HEK293 (cell line): ENCODE measurements around the gene SH3GLB1.

ENCODE experiments used
- CTCF ChIA-PET: fragments of 350-600 bp; formaldehyde crosslinking; extraction: SDS; loops from one replicate; lab custom pipeline; 2021; ENCODE audit warnings: antibody characterized with exemption; lab: Yijun Ruan, JAX
- POLR2A ChIA-PET: fragments of 300-600 bp; formaldehyde crosslinking; extraction: SDS; loops from one replicate; lab custom pipeline; 2020; ENCODE audit warnings: antibody characterized with exemption, inconsistent platforms; lab: Yijun Ruan, JAX
- H3K27ac ChIP-seq: fragments of 200-500 bp; sonication (Bioruptor generic); 2 replicates; pipeline ENCODE4 v1.5.1; 2014; ENCODE audit warnings: low read depth, low read length, control low read depth, inconsistent platforms; ENCODE audit errors: extremely low read depth
- H3K36me3 ChIP-seq, 2 experiments: fragments of 200-500 bp in 1 of 2; sonication (Bioruptor generic) in 1 of 2; 1 replicate in 1 of 2; 2 replicates in 1 of 2; pipeline ENCODE4 v1.5.1; 2014 to 2017; ENCODE audit warnings: inconsistent platforms in 2 of 2, low read length in 2 of 2; ENCODE audit not compliant: control insufficient read depth in 2 of 2, insufficient read depth in 1 of 2
- H3K4me1 ChIP-seq: fragments of 200-500 bp; sonication (Bioruptor generic); 2 replicates; pipeline ENCODE4 v1.5.1; 2014; ENCODE audit warnings: mild to moderate bottlenecking, low read length, inconsistent platforms; ENCODE audit not compliant: control insufficient read depth, insufficient read depth
- H3K4me3 ChIP-seq: 2 replicates; pipeline ENCODE4 v1.5.1; 2011; ENCODE audit warnings: low read depth, mild to moderate bottlenecking, control low read depth, low read length, moderate library complexity
- H3K9me3 ChIP-seq: fragments of 200-500 bp; sonication (Bioruptor generic); 2 replicates; pipeline ENCODE4 v1.5.1; 2014; ENCODE audit warnings: low read depth, low read length, inconsistent platforms; ENCODE audit not compliant: control insufficient read depth, insufficient read depth
- BCL11B ChIP-seq: fragments of 450-650 bp; formaldehyde crosslinking; IDR thresholded peaks from 2 replicates; pipeline ENCODE4 v1.5.1; 2016; ENCODE audit warnings: low read depth, missing biosample characterization, missing genetic modification characterization
- FEZF1 ChIP-seq: fragments of 450-650 bp; formaldehyde crosslinking; IDR thresholded peaks from 2 replicates; pipeline ENCODE4 v1.5.1; 2016; ENCODE audit warnings: missing biosample characterization, missing genetic modification characterization
- HIC1 ChIP-seq: fragments of 450-650 bp; formaldehyde crosslinking; IDR thresholded peaks from 2 replicates; pipeline ENCODE4 v1.5.1; 2016; ENCODE audit warnings: missing biosample characterization, missing genetic modification characterization
- IKZF3 ChIP-seq: fragments of 450-650 bp; IDR thresholded peaks from 2 replicates; pipeline ENCODE4 v1.5.0; 2018; ENCODE audit warnings: missing biosample characterization, mild to moderate bottlenecking, missing genetic modification characterization, moderate library complexity
- KLF1 ChIP-seq: fragments of 450-650 bp; formaldehyde crosslinking; IDR thresholded peaks from 2 replicates; pipeline ENCODE4 v1.5.1; 2016; ENCODE audit warnings: missing biosample characterization, missing genetic modification characterization
- OVOL3 ChIP-seq: fragments of 450-650 bp; formaldehyde crosslinking; IDR thresholded peaks from 2 replicates; pipeline ENCODE4 v1.5.1; 2016; ENCODE audit warnings: missing biosample characterization, missing genetic modification characterization
- TCF7L2 ChIP-seq: IDR thresholded peaks from 2 replicates; pipeline ENCODE4 v1.6.1; 2011; ENCODE audit warnings: low read depth, mild to moderate bottlenecking, inconsistent platforms, low read length, moderate library complexity, borderline replicate concordance
- TRIM28 ChIP-seq: IDR thresholded peaks from 2 replicates; pipeline ENCODE4 v1.6.1; 2011; ENCODE audit warnings: low read length, control low read depth, borderline replicate concordance
- WT1 ChIP-seq: fragments of 450-650 bp; formaldehyde crosslinking; IDR thresholded peaks from 2 replicates; pipeline ENCODE4 v1.5.1; 2016; ENCODE audit warnings: missing biosample characterization, missing genetic modification characterization
- ZBTB17 ChIP-seq: fragments of 450-650 bp; formaldehyde crosslinking; IDR thresholded peaks from 2 replicates; pipeline ENCODE4 v1.5.1; 2016; ENCODE audit warnings: missing biosample characterization, missing genetic modification characterization
- ZBTB21 ChIP-seq: fragments of 450-650 bp; formaldehyde crosslinking; IDR thresholded peaks from 2 replicates; pipeline ENCODE4 v1.5.1; 2017; ENCODE audit warnings: missing biosample characterization, missing genetic modification characterization
- ZFP41 ChIP-seq: fragments of 450-650 bp; formaldehyde crosslinking; IDR thresholded peaks from 2 replicates; pipeline ENCODE4 v1.5.1; 2016; ENCODE audit warnings: missing biosample characterization, missing genetic modification characterization, borderline replicate concordance
- ZNF138 ChIP-seq: fragments of 450-650 bp; formaldehyde crosslinking; IDR thresholded peaks from 2 replicates; pipeline ENCODE4 v1.5.1; 2016; ENCODE audit warnings: missing biosample characterization, missing genetic modification characterization, borderline replicate concordance
- ZNF146 ChIP-seq: fragments of 450-650 bp; formaldehyde crosslinking; IDR thresholded peaks from 2 replicates; pipeline ENCODE4 v1.5.1; 2016; ENCODE audit warnings: missing biosample characterization, missing genetic modification characterization
- ZNF184 ChIP-seq: fragments of 450-650 bp; IDR thresholded peaks from 2 replicates; pipeline ENCODE4 v1.5.1; 2018; ENCODE audit warnings: missing biosample characterization, mild to moderate bottlenecking, missing genetic modification characterization
- ZNF211 ChIP-seq: fragments of 450-650 bp; formaldehyde crosslinking; IDR thresholded peaks from 2 replicates; pipeline ENCODE4 v1.5.1; 2016; ENCODE audit warnings: low read depth, missing biosample characterization, missing genetic modification characterization
- ZNF23 ChIP-seq: fragments of 450-650 bp; formaldehyde crosslinking; IDR thresholded peaks from 2 replicates; pipeline ENCODE4 v1.5.1; 2016; ENCODE audit warnings: missing biosample characterization, missing genetic modification characterization, borderline replicate concordance
- ZNF248 ChIP-seq: fragments of 450-650 bp; formaldehyde crosslinking; IDR thresholded peaks from 2 replicates; pipeline ENCODE4 v1.5.1; 2017; ENCODE audit warnings: missing biosample characterization, missing genetic modification characterization
- ZNF354C ChIP-seq: fragments of 450-650 bp; formaldehyde crosslinking; IDR thresholded peaks from 2 replicates; pipeline ENCODE4 v1.5.1; 2016; ENCODE audit warnings: missing biosample characterization, missing genetic modification characterization, low read depth, borderline replicate concordance
- ZNF404 ChIP-seq: fragments of 450-650 bp; formaldehyde crosslinking; IDR thresholded peaks from 2 replicates; pipeline ENCODE4 v1.5.1; 2017; ENCODE audit warnings: missing biosample characterization, missing genetic modification characterization
- ZNF488 ChIP-seq: fragments of 450-650 bp; formaldehyde crosslinking; IDR thresholded peaks from 2 replicates; pipeline ENCODE4 v1.5.1; 2016; ENCODE audit warnings: missing biosample characterization, missing genetic modification characterization
- ZNF580 ChIP-seq: fragments of 450-650 bp; formaldehyde crosslinking; IDR thresholded peaks from 2 replicates; pipeline ENCODE4 v1.5.1; 2016; ENCODE audit warnings: missing biosample characterization, missing genetic modification characterization
- ZNF658 ChIP-seq: fragments of 450-650 bp; formaldehyde crosslinking; IDR thresholded peaks from 2 replicates; pipeline ENCODE4; 2016; ENCODE audit warnings: missing biosample characterization, missing genetic modification characterization
- ZNF768 ChIP-seq: fragments of 450-650 bp; formaldehyde crosslinking; IDR thresholded peaks from 2 replicates; pipeline ENCODE4 v1.5.1; 2018; ENCODE audit warnings: missing biosample characterization, mild to moderate bottlenecking, missing genetic modification characterization

SH3GLB1 gene

GRCh38 chr1:86765073-86765472 lies 60.7 kb downstream of the SH3GLB1 start:
- TF ChIP-seq KLF1 (tag by site-specific recombination) (peak; percentile 80), ZNF354C (tag by site-specific recombination) (no peak), TCF7L2 (peak; percentile 53; the same call in 1 of the 2 replicates), ZNF658 (no peak), TRIM28 (peak; percentile 70; the same call in 1 of the 2 replicates), FEZF1 (tag by site-specific recombination) (peak; percentile 17; the same call in 1 of the 2 replicates), HIC1 (no peak), WT1 (tag by site-specific recombination) (0 out of 2 replicates have a peak, but pooled peaks have one; percentile 38)
- Histone ChIP-seq H3K4me1 (no peaks in the 10 kb centered on the region), H3K36me3 (no peaks in the 10 kb centered on the region), H3K4me3 (no peak overlapping the region), H3K9me3 (no peaks in the 10 kb centered on the region), H3K27ac (no peak overlapping the region)
- POLR2A ChIA-PET: interaction anchor here (0.5 to 1.0 kb wide), 2 partner anchors 9 to 894 kb away, joined by 3 to 12 read pairs; no protein-coding TSS in a partner anchor
- CTCF ChIA-PET: interaction anchor here (1.0 kb wide), 1 partner anchor 8 kb away, joined by 3 read pairs; no protein-coding TSS in a partner anchor

GRCh38 chr1:86765674-86766073 lies 61.3 kb downstream of the SH3GLB1 start:
- no peak for TF ChIP-seq OVOL3 (tag by site-specific recombination)
- TF ChIP-seq ZNF580 (tag by site-specific recombination): peak; percentile 57; the same call in 1 of the 2 replicates
- peak; percentile 77 for TF ChIP-seq ZNF146 (tag by site-specific recombination)
- Histone ChIP-seq H3K36me3 (no peaks in the 10 kb centered on the region), H3K27ac (no peak overlapping the region), H3K4me3 (no peak overlapping the region), H3K4me1 (no peaks in the 10 kb centered on the region), H3K9me3 (no peaks in the 10 kb centered on the region)
- CTCF ChIA-PET: no interaction called here
- POLR2A ChIA-PET: interaction anchor here (1.0 kb wide), 1 partner anchor 9 kb away, joined by 12 read pairs; no protein-coding TSS in a partner anchor

GRCh38 chr1:86768554-86768953 lies 64.2 kb downstream of the SH3GLB1 start:
- Histone ChIP-seq H3K27ac (no peak overlapping the region), H3K4me3 (no peak overlapping the region), H3K4me1 (peaks cover 7% of the 10 kb centered on the region), H3K9me3 (no peaks in the 10 kb centered on the region), H3K36me3 (no peaks in the 10 kb centered on the region)
- CTCF ChIA-PET: interaction anchor here (0.6 to 0.8 kb wide), 2 partner anchors 53 to 65 kb away, joined by 3 to 5 read pairs; no protein-coding TSS in a partner anchor
- no peak for TF ChIP-seq IKZF3 (tag by site-specific recombination)
- POLR2A ChIA-PET: no interaction called here

- Histone ChIP-seq H3K27ac (no peak overlapping the region), H3K9me3 (no peaks in the 10 kb centered on the region), H3K4me3 (no peak overlapping the region), H3K4me1 (peaks cover 11% of the 10 kb centered on the region)
- POLR2A ChIA-PET: no interaction called here
- CTCF ChIA-PET: interaction anchor here (0.6 to 0.8 kb wide), 2 partner anchors 52 to 64 kb away, joined by 3 to 5 read pairs; no protein-coding TSS in a partner anchor
- no peak for TF ChIP-seq ZNF248 (tag by site-specific recombination)
- TF ChIP-seq ZNF184 (tag by site-specific recombination): no peak
- no peak for TF ChIP-seq ZBTB17 (tag by site-specific recombination)
- no peak for TF ChIP-seq OVOL3 (tag by site-specific recombination)
- no peak for TF ChIP-seq ZBTB21 (tag by site-specific recombination)
- TF ChIP-seq FEZF1 (tag by site-specific recombination): no peak
- no peak for TF ChIP-seq ZNF211 (tag by site-specific recombination)
- TF ChIP-seq ZNF768 (tag by site-specific recombination): no peak
- no peak for TF ChIP-seq ZFP41 (tag by site-specific recombination)
- no peak for TF ChIP-seq ZNF404
- TF ChIP-seq BCL11B (tag by site-specific recombination): no peak
- TF ChIP-seq ZNF488 (tag by site-specific recombination): no peak
- TF ChIP-seq ZNF23 (tag by site-specific recombination): no peak
- no peak for TF ChIP-seq ZNF138 (tag by site-specific recombination)
- TF ChIP-seq, all 188 proteins: peak for 0
- H3K36me3 ChIP-seq: no peaks in the 10 kb centered on the region
Measured at GRCh38 chr1:86769065-86769464, 64.7 kb downstream of the SH3GLB1 start.
